Measurements from ENCODE around the gene MAML2.

GRCh38 chr11:95977534-95978174 lies 365.3 kb downstream of the MAML2 start:
- TF ChIP-seq POLR2A (IDR thresholded peaks at IDR 0.05) (no peak), POLR2AphosphoS5 (IDR thresholded peaks at IDR 0.05) (peak in 1 of 3 donors; percentile 44), EP300 (IDR thresholded peaks at IDR 0.05) (no peak)
- TF ChIP-seq, protein P1, sequence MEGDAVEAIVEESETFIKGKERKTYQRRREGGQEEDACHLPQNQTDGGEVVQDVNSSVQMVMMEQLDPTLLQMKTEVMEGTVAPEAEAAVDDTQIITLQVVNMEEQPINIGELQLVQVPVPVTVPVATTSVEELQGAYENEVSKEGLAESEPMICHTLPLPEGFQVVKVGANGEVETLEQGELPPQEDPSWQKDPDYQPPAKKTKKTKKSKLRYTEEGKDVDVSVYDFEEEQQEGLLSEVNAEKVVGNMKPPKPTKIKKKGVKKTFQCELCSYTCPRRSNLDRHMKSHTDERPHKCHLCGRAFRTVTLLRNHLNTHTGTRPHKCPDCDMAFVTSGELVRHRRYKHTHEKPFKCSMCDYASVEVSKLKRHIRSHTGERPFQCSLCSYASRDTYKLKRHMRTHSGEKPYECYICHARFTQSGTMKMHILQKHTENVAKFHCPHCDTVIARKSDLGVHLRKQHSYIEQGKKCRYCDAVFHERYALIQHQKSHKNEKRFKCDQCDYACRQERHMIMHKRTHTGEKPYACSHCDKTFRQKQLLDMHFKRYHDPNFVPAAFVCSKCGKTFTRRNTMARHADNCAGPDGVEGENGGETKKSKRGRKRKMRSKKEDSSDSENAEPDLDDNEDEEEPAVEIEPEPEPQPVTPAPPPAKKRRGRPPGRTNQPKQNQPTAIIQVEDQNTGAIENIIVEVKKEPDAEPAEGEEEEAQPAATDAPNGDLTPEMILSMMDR (IDR thresholded peaks at IDR 0.05), result no peak

Data from stomach (tissue), 4 donors.